ENCODE results near the gene COG7.
"Not testable (repeated sequence)": the region's sequence is repeated elsewhere in the genome, so short reads cannot be mapped to it uniquely, and the experiment has no call there.

Gene COG7

DNA sequence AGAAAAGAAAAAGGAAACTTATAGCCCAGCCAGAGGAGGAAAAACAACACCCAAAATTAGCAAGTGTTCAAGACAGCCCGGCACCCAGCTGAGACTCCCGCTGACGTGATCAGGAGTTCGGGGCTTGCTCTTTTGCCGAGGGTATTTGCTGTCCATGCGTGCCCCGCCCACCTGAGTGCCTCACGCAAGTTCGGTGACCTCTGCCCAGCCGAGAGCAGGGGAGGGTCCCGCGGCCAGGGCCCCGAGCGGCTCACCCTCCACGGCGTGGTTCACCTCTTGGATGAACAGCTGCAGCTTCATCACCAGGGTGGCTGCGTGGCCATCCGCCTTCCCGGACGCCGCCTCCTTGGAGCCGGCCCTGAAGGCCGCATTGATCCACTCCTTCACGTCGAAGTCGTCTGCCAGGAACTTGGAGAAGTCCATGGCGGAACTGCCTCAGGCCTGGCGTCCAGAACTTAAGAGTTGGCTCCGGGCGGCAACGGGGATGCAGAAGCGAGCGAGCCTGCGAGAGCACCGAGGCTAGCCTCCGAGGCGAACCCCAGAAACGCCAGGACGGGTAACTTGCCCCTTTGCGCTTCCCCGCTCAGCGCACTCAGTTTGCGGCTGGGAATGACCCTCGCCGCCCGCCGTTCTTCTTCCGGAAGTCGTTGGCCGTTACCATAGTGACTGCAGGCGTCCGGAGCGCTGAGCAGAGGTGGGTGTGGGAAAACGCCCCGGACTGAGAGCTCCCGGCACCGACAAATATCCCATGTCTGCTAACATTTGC, at the start of gene COG7:
TSS of gene COG7 (minus strand) at position 618 of the 766 bp plus-strand sequence. CDS start at position 423, 195 bp downstream.
- peak; percentile 75 for DNase-seq

DNA sequence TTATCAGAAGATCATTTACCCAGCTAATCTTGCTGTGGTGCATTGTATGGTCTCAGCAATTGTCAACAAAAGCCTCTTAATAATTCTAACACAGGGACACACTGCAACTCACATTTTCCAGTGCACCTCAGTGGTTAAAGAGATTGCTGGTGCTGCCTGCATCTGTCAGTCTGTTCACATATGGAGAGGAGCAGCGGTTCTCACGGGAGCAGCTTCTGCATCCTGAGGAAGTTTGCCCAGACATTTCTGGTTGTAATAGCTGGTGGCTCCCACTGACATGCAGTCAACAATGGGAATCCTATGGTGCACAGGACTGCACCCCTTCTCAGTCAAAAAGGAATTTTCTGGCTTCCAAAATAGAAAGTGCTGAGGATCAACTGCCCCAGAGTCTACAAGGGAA, 49.5 kb upstream of the COG7 start:
- no peak for DNase-seq

DNA sequence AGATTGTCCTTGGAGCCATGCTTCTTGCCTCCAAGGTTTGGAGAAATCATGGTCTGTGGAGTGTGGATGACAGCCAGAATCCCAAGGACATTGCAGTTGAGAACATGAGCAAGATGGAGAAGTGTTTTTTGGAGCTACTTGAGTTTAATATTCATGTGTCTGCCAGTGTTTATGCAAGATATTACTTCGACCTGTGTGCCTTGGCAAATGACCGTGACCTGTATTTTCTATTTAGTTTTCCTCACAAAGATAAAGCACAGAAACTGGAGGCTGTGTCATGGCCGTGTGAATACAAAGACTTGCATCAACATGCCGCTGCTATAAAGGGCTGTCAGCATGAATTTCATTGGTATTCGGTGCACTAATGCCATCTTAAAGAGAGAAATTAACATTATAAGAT, 48.3 kb upstream of the COG7 start:
- no peak for DNase-seq

DNA sequence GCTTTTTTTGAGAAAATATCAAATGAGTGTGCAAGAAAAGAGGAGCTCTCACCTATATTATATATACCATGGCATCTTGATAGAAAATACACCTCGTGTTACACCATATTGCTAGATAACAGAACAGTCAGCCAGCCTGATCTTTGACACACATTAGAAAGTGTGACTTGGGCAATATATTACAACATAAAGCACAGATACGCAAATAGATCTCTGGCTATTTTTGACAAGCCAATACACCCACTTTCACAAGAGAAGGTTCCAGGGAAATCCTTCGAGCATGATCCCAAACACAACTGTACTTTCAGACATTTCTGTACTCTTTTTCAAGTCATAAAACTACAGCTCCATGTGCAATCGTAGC, 47.9 kb upstream of the COG7 start:
- DNase-seq, result no peak

DNA sequence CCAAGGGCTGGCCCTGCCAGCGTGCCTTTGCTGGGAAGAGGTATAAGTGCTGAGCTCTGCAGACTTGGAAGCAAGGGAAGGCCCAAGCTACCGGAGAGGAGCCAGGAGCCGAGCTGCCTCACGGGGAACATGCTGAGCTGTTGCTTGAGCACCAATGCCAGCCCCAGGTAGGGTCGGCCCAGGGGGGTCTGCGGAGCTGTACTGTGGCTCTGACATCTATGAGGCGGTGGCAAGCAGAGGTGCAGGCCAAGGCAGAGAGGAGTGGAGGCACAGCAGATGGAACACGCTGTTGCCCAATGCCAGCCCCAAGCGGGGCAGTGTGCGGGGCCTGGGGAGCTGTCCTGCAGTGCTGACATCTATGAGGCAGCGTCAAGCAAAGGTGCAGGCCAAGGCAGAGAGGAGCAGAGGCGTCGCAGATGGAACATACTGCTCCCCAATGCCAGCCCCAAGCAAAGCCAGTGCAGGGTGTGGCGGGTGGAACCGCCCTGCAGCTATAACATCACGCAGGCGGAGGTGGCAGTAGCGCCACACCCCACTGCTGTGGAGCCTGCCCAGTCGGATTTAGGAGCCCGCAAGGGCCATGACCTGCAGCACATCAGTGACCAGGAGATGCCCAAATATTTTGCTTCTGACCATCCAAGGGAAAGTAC, 47.3 kb upstream of the COG7 start:
- DNase-seq, result no peak

DNA sequence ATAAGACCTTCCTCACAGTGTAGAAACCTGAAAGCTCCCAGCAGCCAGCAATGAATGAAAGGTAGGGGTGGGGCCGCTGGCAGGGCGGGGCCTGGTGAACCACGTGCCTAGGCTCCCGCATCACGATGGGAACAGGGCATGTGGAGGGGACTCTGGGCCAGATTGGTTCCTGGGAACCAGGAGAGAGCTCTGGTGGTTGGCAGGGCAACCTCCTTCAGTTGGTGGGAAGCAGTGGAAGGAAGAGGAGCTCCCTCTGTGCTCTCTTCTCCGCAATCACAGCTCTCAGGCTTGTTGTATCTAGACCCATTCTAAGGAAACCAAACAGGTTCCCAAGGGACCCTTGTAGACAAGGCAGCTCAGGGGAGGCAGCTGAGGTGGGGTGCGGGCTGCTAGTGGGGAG, 46.8 kb upstream of the COG7 start:
- DNase-seq, result no peak

DNA sequence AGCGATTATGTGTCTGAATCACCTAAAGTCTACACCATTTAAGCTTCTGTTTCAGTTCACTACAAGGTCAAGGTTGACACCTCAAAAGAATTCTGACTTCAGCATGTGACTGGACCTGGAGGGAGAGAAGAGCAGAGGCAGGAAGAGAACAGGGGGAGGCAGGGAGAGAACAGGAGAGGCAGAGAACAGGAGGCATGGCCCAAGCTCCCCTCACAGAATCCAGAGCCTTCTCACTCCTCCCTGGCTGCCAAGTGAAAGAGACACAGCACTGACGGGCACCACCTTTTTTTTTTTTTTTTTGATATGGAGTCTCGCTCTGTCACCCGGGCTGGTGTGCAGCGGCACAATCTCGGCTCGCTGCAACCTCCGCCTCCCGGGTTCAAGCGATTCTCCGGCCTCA, 45.9 kb upstream of the COG7 start:
- no peak for DNase-seq

DNA sequence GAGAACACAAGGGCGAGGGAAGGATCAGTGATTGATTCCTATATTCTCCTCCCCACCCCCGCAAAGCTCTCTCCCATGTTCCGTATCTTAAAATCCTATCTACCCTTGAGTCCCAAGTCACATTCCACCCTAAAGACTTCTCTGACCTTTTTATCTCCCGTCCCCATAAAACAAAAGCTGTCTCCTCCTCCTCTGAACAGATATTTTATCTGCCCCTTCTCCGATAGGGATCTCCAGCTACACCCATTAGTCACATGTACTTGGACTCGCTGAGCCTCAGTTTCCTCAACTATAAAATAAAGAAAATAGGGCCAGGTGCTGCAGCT, 44.5 kb upstream of the COG7 start:
- no peak for DNase-seq

DNA sequence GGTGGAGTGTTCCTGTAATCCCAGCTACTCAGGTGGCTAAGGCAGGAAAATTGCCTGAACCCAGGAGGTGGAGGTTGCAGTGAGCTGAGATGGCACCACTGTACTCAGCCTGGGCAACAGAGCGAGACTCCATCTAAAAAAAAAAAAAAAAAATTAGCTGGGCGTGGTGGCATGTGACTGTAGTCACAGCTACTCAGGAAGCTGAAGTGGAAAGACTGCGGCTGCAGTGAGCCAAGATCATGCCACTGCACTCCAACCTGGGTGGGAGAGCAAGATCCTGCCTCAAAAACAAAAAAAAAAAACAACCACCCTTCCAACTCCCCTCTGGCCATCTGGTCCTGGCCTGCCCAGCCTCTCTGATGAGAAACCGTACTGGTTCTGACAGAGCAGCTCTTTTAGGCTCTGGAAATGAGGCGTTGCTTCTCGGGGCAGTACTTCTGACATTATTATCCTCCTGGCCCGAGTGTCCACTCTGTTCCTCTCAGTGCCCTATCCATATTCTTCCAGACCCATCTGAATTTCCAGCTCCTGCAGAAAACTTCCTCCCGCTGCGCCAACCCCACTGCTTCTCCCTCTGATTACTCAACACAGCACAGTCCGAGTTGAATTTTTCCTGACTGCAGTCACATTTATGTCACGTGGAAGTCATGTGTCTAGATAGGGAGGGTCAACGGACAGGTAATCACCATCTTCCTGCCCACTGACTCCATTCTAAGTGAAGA, 44.0 kb upstream of the COG7 start:
- no peak for DNase-seq

DNA sequence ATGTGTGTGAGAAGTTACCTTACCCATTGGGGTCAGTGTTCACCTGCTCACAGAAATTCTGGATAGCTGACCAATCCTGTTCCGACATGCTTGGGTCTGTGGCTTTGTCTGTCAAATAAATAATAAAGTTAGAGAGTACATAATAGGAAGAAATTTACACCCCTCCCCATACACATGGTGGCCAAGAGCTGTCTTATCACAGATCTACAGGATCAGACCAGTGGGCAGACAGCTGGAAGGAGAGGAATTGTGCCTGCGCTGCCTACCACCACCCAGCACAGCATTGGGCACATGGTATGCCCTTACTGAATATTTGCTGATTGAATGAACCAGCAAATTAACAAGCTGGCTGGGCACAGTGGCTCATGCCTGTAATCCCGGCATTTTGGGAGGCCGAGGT, 42.7 kb upstream of the COG7 start:
- DNase-seq, result no peak

DNA sequence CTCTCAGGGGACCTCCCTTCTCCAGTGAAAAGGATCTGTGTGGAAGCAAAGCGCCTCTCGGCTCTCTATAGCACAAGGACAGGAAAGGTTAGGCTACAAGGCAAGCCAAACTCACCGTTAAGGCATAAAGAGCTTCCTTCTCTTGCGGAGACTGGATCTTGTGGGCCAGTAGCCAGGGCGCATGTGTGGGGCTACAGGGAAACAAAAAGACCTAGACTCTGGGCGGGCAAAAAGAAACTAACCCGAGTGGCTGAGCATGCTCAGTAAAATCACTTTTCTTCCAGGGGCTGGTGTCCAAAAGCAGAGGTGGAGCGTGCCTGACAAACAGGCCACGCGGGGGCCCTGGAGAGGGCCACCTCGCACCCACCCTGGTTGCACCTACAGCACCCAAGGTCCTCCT, 41.2 kb upstream of the COG7 start:
- no peak for DNase-seq

DNA sequence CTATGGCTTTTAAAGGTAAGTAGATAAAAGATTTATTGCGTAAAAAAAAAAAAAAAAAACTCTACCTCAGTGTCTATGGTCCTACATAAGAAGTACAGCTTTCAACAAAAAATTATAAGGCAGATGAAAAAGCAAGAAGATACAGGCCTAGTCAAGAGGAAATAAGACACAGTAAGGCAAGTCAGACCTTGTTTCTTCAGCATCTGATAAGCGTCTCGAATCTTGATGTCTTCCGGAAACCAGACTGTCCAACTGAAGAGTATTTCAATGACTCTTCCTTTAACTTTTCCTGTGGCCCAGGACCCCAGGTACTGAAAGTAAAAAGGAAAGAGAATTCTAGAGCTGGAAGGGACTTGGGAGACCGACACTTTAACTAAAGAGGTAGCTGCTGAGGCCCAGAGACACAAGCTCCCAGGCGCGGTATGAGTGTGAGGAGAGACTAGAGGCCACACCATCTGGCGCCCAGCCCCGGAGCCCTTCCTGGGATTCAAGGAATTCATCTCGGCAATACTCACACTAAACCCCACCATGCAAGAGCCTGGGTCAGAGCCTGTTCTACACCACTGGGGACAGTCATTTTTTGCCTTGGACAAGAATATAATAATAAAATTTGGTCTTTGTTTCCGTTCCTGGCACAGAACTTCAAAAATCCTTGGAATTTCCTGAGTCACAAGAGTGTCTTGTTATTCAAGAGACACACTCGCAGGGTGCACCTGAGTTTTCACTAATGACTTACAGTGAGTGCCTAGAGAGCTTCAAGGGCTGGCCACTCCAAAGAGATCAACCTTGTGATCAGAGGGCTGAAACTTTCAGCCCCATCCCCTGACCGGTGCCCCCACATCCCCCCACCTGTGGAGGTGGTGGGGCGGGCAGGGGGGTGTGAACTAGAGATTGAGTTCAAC, 38.8 kb upstream of the COG7 start:
- no peak for DNase-seq

DNA sequence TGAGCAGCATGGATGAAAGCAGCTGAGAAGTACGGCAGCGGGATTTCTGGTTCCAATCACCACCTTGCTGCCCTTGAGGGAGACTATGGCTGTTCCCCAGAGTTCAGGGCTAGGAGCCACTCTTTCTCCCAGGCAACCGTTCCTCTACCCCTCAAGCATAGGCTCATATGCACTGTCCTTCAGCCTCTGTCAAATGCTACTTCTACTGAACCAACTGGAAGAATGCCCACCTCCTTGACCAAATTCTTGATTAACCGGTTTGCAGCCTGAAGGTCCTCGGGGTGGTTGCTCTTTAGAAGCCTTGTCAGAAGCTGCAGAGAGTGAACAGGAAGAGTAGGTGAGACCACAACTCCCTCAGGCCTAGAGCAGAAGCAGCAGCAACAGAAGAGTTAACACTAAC, 33.5 kb upstream of the COG7 start:
- DNase-seq, result no peak

DNA sequence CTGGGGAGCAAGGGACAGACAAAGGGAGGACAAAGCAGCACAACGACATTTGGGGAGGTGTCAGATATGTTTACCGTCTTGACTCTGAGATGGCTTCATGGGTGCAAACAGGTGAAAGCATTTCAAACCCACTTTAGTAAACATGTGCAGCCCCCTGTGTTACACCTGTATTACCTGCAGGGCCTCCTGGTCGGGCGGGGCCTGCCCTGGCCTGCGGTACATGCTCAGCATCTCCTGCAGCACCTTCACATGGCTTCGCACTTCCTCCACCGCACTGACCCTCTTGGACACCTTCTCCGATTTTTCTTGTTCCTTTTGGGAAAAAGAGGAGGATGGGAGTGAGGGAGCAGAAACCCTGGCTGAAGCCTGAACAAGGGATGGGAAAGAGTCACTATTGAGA, 32.9 kb upstream of the COG7 start:
- DNase-seq, result no peak

DNA sequence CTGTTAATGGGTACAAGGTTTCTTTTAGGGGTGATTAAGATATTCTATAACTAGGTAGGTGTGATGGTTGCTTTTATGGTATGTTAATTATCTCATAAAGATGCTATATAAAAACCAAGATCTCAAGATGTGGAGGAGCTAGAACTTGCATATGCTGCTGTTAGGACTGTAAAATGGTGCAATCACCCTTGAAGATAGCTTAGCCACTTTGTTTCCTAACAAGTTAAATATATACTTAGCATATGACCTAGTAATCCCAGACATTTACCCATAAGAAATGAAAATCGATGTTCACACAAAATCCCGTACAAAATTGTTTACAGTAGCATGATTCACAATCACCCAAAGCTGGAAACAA, 32.2 kb upstream of the COG7 start:
- no peak for DNase-seq

DNA sequence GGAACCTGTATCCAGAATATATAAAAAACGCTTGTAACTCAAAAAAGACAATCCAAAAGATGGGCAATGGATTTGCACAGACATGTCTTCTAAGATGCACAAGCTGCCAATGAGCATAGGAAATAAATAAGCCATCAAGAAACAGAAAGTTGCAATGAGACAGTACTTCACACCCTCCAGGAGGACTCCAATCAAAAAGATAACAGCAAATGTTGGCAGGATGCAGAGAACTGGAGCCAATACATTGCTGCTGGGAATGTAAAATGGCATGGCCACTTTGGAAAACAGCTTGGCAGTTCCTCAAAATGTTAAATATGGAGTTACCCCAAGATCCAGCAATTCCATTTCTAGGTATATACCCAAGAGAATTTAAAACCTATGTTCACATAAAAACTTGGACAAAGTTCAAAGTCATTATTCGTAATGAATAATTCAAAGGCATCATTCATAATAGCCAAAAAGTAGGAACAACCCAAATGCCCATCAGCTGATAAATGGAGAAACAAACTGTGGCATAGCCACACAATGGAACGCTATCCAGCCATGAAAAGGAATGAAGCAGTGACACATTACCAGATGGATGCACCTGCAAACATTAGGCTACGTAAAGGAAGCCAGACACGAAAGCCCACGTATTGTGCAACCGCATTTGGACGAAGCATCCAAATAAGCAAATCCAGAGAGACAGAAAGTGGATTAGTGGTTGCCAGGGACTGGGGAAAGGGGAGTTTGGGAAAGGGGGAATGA, 31.7 kb upstream of the COG7 start:
- no peak for DNase-seq

DNA sequence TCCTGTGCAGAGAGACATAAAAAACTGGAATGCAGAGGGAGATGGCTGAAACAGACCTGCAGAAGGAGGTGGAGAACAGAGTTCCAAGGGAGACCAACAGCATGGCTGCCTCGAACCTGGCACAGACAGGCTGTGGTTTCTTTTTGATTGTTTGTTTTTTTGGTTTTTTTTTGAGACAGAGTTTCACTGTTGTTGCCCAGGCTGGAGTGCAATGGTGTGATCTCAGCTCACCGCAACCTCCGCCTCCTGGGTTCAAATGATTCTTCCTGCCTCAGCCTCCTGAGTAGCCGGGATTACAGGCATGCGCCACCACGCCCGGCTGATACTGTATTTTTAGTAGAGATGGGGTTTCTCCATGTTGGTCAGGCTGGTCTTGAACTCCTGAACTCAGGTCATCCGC, 30.5 kb upstream of the COG7 start:
- DNase-seq, result not testable (repeated sequence)

DNA sequence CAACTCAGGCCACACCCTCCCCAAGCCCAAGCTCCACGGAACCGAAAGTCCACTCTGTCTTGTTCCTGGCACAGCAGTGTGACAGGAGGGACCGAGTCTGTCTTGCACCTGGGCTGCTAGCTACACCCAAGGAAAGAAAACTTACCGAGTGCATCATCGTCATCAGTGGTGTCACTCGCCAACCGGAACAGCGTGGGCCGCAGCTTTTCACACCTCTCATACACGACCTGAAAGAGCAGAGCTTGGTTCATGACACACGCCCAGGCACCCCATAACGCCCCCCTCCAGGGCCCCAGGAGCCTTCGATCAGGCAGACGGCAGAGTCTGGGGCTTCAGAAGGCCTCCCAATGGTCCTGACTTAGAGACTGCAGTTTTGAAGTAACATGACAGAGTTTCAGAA, 29.8 kb upstream of the COG7 start:
- DNase-seq, result no peak

DNA sequence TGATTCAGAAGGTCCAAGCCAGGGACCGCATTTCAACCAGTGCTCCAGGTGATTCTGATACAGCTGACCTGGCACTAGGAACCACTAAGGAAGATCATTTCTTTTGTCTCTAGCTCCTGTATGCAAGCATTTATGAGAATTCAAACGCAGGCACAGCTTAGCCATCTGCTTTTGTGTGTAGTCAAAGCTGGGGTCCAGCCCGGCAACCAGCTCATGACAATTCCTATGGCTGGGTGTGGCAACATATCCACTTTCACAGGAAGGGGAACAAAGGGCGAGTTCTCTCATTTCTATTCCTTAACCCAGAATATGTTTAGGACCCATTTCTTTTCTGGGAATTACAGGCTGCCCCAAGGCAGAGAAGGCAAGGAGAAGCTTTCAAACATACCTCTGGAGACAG, 27.3 kb upstream of the COG7 start:
- DNase-seq, result no peak

DNA sequence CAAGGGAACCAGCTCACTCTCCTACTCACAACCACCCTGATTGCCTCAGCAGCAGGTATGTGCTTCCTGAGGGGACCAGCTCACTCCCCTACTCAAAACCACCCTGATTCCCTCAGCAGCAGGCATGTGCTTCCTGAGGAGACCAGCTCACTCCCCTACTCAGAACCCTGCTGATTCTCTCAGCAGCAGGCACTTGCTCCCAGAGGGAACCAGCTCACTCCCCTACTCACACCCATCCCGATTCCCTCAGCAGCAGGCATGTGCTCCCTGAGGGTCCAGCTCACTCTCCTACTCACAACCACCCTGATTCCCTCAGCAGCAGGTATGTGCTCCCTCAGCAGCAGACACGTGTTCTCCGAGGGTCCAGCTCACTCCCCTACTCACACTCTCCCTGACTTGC, 26.1 kb upstream of the COG7 start:
- DNase-seq, result no peak

DNA sequence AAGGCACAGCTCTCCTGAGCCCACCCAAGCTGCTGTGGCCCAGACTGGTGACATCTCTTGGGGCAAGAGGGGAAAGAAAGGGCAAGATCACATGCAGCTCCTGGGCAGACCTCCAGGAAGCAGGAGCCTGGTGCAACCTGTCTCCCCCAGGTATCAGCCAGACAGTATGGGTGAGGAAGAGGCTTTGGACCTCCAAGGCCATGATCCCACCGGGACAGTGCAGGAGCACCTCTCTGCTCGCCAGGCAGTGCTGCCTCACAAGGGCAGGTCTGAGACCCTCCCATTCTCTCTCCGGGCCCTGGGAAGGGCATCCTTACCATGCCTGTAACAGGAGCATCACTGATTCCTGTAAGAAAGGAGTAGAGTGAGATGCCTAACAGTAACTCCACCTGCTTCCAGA, 25.6 kb upstream of the COG7 start:
- no peak for DNase-seq

DNA sequence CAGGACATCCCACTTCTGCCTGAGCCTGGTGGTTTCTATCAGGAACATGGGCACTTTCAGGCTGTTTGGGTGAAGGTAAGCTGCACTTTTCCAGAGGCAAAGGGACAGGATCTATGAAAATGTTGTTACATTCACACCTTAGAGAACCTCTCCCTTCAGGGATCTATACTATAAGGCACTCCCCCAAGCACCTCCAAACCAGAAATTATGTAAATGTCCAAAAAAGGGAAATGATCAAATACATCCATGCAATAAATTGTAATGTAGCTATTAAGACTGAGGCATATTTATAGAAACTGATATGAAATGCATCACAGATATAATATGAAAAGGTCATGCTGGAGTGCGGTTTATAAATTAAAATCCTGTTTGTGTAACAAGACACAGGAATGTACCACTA, 23.3 kb upstream of the COG7 start:
- no peak for DNase-seq

DNA sequence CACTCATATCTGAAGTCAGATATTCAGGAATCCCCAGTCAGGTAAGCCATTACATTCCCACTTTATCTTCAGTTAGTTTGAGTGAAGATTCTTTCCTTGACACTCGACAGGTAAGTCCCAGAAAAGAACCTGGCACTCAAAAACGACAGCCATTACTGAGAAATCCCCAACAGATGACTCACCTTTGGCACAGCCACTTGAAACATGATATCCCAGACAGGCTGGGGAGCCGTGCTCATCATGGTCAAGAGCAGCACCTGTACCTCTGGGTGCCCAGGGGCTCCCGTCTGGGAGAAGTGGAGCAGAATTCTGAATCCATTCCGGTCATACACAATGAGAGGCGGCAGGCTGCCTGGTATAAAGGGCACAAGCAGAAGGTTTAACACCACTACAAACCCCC, 16.8 kb upstream of the COG7 start:
- DNase-seq, result peak; percentile 79

Data from NCI-H510A (cell line).